Cardiac fibroblast (primary cell): ENCODE data around the gene ANO2.

Experiments used
- DNase-seq, 2 donors: peaks; one replicate each; pipeline versions ENCODE4 v3.0.0 to v3.0.0-alpha.2; 2010; ENCODE audit warnings: low read depth in 2 of 2
- H3K4me3 ChIP-seq, 2 donors: replicated peaks in 1 of 2; 1 replicate in 1 of 2; 2 replicates in 1 of 2; pipeline ENCODE4 v1.5.1; 2011; ENCODE audit warnings: low read depth in 2 of 2, low read length in 2 of 2, mild to moderate bottlenecking in 2 of 2, moderate library complexity in 1 of 2
- CTCF ChIP-seq: IDR thresholded peaks from one replicate; pipeline ENCODE4 v1.5.1; 2011; ENCODE audit warnings: low read depth, mild to moderate bottlenecking, low read length, inconsistent platforms

The ANO2 gene

GRCh38 chr12:5533368-5533767, 411.7 kb downstream of the ANO2 start:
- no peak for DNase-seq
- no peak overlapping the region for H3K4me3 ChIP-seq
- TF ChIP-seq CTCF = no peak

GRCh38 chr12:5525783-5526367, 419.2 kb downstream of the ANO2 start:
- no peak for TF ChIP-seq CTCF
- DNase-seq = no peak

GRCh38 chr12:5524769-5525436, 420.2 kb downstream of the ANO2 start:
- no peak for DNase-seq
- no peak for TF ChIP-seq CTCF
- no peak overlapping the region for H3K4me3 ChIP-seq

More at GRCh38 chr12:5525783-5526367, 419.2 kb downstream of the ANO2 start:
- H3K4me3 ChIP-seq = no peak overlapping the region

- no peak overlapping the region for H3K4me3 ChIP-seq
These were observed 420.8 kb downstream of the ANO2 start for GRCh38 chr12:5524116-5524768.

GRCh38 chr12:5523396-5524115, 421.5 kb downstream of the ANO2 start:
- TF ChIP-seq CTCF = no peak
- H3K4me3 ChIP-seq = no peak overlapping the region
- DNase-seq = no peak

More at GRCh38 chr12:5524116-5524768, 420.8 kb downstream of the ANO2 start:
- no peak for DNase-seq
- no peak for TF ChIP-seq CTCF

- no peak for TF ChIP-seq CTCF
- no peak overlapping the region for H3K4me3 ChIP-seq
- DNase-seq = no peak
These were observed 422.4 kb downstream of the ANO2 start for GRCh38 chr12:5522432-5523335.
